ENCODE data around the gene PIEZO2.
"Not testable (repeated sequence)": the region's sequence is repeated elsewhere in the genome, so short reads cannot be mapped to it uniquely, and the experiment has no call there.

PIEZO2 gene

DNA sequence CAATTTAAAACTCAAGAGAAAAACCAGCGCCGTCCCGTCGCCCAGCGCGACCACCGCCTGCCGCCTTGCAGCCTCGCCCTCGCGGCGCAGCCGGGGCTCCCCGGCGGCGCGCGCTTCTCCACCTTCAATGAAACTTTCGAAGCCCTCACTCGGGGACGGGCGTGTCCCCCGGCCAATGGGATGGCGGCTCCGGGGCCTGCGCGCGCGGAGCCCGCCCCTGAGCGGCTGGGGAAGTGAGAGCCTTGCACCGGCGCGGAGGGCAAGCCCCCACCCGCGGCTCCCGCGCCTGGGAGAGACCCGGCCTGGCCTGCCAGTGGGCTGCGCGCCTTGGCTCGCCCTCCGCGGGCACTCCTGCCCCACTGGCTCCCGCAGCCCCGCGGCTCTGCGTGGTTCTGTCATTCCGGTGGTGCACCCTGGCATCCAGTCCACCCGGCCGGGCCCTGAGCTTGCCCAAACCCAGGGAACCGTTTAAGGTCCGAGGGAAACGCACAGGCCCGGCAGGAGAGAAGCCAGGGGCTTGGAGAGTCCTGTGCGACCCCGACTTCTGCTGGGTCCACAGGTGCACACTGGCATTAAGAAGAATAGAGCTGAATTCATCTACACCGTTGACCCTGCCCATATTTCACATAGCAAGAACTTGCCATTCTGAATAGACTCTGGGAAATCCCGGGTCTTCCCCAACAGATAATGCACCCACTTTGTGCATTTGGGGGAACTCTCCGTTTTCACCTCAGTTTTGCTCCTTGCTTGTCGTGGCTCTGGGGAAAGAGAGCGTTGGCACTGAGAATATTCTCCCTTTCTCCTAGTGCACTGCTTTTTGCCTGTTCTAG is at the start of gene PIEZO2:
PIEZO2 (minus strand) TSS at position 129 of the 830 bp plus-strand sequence. CDS start 981 bp downstream, outside the sequence.
- DNase-seq (ENCODE audit: low read depth): peak; percentile 55

GRCh38 chr18:11183637-11184036 is 34.3 kb upstream of the PIEZO2 start:
- no peak for DNase-seq (ENCODE audit: low read depth)

GRCh38 chr18:11181629-11182028 is 32.3 kb upstream of the PIEZO2 start:
- not testable (repeated sequence) for DNase-seq (ENCODE audit: low read depth)

DNA sequence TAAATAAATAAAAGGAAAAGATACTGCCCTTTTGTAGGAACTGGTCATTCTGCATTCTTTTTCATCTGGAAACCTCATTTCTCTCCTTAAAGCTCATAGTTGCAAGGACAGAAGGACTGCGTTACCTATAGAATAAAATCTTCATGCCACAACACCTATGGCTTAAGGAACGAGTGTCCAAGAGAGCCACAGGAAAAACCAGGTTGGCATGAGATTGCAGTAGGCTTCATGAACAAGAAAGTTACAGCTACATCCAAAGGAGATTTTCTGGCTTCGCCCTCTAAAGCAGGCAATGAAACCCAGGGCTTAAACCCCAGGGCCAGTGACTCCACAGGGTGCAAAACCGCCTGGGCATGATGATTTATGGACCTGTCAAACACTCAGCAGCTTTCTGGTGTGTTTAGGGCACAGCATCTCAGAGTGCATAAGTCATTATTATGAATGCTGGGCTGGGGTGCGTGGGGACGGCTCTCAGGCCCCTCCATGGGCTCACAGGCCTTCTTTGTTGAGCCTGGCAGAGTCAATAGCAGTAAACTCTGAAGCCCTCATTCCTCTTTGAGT is 30.7 kb upstream of the PIEZO2 start:
- no peak for DNase-seq (ENCODE audit: low read depth)

DNA sequence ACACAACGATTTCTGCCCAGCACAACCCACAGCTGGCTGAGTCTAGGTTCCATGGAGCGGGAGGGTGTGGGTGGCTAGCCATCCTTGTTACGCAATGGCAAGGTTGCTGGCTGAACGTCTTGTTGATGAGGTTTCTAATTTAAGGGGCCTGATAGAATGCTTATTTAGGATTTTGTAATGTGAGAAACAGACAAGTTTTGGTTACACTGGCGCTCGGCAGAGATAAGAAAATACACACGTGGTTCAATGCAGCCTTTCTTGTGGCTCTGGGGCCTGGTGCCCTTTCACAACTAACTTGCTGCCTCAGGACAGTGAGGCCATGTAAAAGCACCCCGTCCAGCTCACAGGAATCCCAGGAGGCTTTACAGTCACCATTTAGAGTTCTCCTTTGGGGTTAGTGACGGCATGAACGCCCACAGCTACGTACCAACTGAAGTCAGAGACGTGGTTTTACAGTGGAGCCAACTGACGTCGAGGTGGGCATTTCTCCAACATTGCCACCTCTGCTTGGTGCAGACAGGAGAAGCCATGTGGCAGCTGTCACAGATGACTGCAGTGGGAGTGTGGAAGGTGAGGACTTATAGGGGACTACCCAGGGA is 29.7 kb upstream of the PIEZO2 start:
- peak; percentile 53 for DNase-seq (ENCODE audit: low read depth)

GRCh38 chr18:11177382-11177781 is 28.0 kb upstream of the PIEZO2 start:
- no peak for DNase-seq (ENCODE audit: low read depth)

GRCh38 chr18:11176481-11176881 is 27.1 kb upstream of the PIEZO2 start:
- DNase-seq (ENCODE audit: low read depth): peak; percentile 36

DNA sequence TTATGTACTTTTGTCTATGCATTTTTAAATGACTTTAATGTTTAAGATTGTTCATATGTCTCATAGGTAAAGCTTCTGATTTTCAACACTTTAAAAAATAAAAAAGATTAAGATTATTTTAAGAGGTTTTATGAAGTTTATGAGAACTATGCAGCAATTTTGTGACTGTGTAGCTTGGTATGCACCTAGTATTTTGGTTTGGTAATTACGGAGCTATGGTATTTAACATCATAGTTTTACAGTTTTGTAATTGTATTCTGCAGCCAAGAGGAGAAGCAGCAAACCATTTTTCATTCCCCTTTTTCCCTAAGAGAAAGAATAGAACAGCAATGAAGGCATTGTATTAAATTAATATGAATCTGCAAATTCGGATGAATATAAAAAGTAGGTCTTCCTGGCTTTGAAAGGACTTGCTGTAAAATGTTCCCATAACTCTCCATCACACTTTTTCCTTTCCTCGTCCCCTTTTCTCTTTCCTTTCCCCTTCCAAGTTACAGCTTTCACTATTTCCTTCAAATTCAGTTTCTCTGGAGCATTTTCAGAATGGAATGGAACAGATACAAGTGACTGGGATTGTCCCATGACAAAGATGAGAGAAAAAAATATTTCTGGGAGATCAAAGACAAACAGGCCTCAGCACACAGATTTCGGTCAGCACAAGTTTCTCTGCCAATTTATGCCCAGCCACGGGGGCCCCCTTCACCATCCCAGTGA is 26.1 kb upstream of the PIEZO2 start:
- DNase-seq (ENCODE audit: low read depth): peak; percentile 76

DNA sequence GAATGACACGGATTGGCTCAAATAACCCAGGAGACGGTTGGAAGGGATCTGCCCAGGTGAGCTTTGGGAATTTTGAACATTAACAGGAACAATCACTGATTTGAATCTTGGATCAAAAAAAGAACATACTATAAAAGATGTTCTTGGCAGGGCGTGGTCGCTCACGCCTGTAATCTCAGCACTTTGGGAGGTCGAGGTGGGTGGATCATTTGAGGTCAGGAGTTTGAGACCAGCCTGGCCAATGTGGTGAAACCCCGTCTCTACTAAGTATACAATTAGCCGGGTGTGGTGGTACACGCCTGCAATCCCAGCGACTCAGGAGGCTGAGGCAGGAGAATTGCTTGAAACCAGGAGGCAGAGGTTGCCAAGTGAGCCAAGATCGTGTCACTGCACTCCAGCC is 24.8 kb upstream of the PIEZO2 start:
- DNase-seq (ENCODE audit: low read depth): not testable (repeated sequence)

DNA sequence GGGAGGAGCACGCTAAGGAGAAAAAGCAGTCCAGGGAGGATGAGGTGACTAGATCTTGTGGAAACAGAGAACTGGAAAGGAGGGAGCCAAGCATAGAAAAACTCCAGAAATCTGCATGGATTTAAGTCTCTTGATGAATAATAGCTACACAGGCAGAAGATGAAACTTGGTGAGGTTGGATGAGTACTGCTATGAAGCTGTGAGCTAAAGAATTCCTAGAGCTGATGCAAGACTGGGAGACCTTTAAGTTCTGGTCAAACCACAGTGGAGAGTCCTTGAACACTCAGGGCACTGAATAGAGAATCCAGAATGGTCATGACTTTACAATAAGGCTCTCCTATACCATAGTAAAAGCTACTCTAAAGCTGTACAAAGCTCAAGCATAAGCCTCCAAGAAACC is 18.4 kb upstream of the PIEZO2 start:
- DNase-seq (ENCODE audit: low read depth): peak; percentile 82

- DNase-seq (ENCODE audit: low read depth): no peak
Measured at GRCh38 chr18:11165952-11166351, 16.6 kb upstream of the PIEZO2 start.

- DNase-seq (ENCODE audit: low read depth): no peak
Measured at GRCh38 chr18:11165138-11165537, 15.8 kb upstream of the PIEZO2 start.

GRCh38 chr18:11163665-11164064 is 14.3 kb upstream of the PIEZO2 start:
- DNase-seq (ENCODE audit: low read depth): peak; percentile 6

DNA sequence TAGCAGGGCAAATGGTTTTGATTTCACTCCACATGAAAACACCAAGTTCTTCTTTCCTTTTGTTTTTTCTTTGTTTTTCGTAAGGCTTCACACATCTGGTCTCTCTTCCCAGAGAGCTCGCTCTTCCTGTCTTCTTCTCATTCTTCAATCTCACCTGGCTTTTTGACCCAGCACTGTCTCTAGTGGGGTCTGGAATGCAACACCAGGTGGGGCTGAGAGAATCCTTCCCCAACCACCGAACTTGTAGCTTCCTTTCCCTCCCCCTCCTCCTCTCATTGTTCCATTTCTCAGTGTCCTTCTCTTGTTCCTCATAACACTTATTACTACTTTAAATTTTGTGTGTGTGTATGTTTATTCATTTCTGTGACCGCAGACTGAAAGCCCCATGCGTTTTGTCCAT is 13.5 kb upstream of the PIEZO2 start:
- no peak for DNase-seq (ENCODE audit: low read depth)

- no peak for DNase-seq (ENCODE audit: low read depth)
Measured at GRCh38 chr18:11162462-11162861, 13.1 kb upstream of the PIEZO2 start.

DNA sequence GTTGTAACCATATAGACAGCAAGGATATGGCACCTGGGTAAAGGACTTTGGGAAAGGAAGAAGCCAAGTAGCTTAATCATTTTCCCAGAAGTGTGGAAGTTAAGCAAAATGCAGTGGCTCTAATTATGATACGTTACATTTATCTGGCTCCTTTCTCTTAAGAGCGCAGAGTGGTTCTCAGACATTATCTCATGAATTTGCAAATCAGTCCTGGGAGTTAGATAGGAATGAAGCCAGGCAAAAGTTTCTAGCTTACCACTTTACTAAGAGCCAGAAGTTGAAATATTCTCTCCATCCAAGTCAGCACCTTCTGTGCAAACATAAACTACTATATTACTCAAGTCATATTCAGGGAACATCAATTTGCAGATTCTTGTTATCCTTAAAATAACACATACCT is 10.9 kb upstream of the PIEZO2 start:
- no peak for DNase-seq (ENCODE audit: low read depth)

- DNase-seq (ENCODE audit: low read depth): no peak
Measured at GRCh38 chr18:11159844-11160243, 10.5 kb upstream of the PIEZO2 start.

DNA sequence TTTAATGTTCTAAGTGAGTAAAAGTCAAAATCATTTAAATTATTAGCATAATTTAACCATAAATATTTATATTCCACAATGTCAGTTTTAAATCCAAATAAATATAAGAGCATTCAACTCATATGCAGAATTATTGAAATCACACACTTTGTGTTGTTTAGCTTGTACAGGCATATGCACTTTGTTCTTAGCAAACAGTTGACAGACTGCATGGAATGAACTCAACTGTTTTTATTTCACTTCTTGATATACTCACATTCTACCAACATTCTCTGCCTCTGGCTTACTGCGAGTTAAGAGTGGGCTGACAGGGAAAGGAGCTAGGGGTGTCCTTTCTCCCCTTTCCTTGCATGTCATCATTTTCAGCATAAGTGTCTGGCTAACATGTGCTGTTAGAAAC is 7.6 kb upstream of the PIEZO2 start:
- no peak for DNase-seq (ENCODE audit: low read depth)

GRCh38 chr18:11155034-11155759 is 5.8 kb upstream of the PIEZO2 start:
- no peak for DNase-seq (ENCODE audit: low read depth)

- DNase-seq (ENCODE audit: low read depth): peak; percentile 56
Measured at GRCh38 chr18:11154368-11154989, 5.1 kb upstream of the PIEZO2 start.

DNA sequence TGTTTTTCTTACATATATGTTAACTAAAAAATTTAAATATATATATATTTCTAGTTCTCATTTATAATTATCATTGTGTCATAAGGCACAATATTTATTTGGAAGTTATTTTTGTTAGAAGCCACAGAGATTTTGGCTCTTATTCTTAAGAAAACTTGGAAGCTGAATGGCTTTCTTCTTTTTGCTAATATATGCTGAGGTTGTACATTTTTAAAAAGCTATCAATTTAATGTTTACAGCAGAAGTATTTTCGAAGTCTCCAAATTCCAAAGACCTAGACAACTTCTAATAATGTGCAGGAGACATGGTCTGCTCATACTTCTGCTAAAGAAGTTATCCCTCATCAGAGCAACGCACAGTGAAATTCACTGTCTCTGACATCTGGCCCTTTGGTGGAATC is 3.7 kb upstream of the PIEZO2 start:
- DNase-seq (ENCODE audit: low read depth): no peak

GRCh38 chr18:11150271-11150615 is 874 bp upstream of the PIEZO2 start:
- no peak for DNase-seq (ENCODE audit: low read depth)
